Natural killer cell (primary cell): ENCODE results near the gene MOAP1. TPM values are rescaled to one million over a fixed set of nuclear protein-coding genes. Genes with fewer than 3 reads are reported as not detected.
A peak's percentile ranks its signal among the peaks of the same experiment; 100 is the strongest.

Source experiments
- ATAC-seq, 3 donors: fragments of 150-1000 bp in 2 of 3; fragments of 200-7000 bp in 1 of 3; cut with Tn5 transposase; 1 replicate in 1 of 3; 2 replicates in 2 of 3; pipeline ENCODE4 v1.10.0; 2021; ENCODE audit warnings: mild to moderate bottlenecking in 2 of 3, moderate library complexity in 2 of 3
- DNase-seq, 2 donors: peaks; one replicate each; pipeline versions ENCODE4 v3.0.0 to v3.0.0-alpha.2; 2013 to 2021; ENCODE audit warnings: mixed read lengths in 1 of 2
- H3K27ac ChIP-seq: one replicate; pipeline ENCODE4 v1.5.1; 2013; ENCODE audit warnings: mild to moderate bottlenecking, low read length
- H3K27me3 ChIP-seq: one replicate; pipeline ENCODE4 v1.6.1; 2013; ENCODE audit warnings: low read length; ENCODE audit not compliant: control insufficient read depth, insufficient read depth
- H3K36me3 ChIP-seq: one replicate; pipeline ENCODE4 v1.6.1; 2013; ENCODE audit warnings: low read length; ENCODE audit not compliant: control insufficient read depth, insufficient read depth
- H3K4me1 ChIP-seq: one replicate; pipeline ENCODE4 v1.6.1; 2013; ENCODE audit warnings: low read length; ENCODE audit not compliant: control insufficient read depth, insufficient read depth
- H3K4me3 ChIP-seq: one replicate; pipeline ENCODE4 v1.5.1; 2013; ENCODE audit warnings: low read length
- H3K9me3 ChIP-seq: one replicate; pipeline ENCODE4 v1.6.1; 2013; ENCODE audit warnings: low read length; ENCODE audit not compliant: control insufficient read depth, insufficient read depth
- H3K27ac Mint-ChIP-seq, 2 donors: one replicate each; pipeline ENCODE4 v1.8.0; 2022; ENCODE audit warnings: mild to moderate bottlenecking in 2 of 2, mixed read lengths in 2 of 2, moderate library complexity in 1 of 2
- H3K27me3 Mint-ChIP-seq, 2 donors: one replicate each; pipeline ENCODE4 v1.8.0; 2022; ENCODE audit warnings: low read depth in 2 of 2, mixed read lengths in 2 of 2
- H3K36me3 Mint-ChIP-seq: one replicate; pipeline ENCODE4 v1.8.0; 2022; ENCODE audit warnings: mixed read lengths
- H3K4me1 Mint-ChIP-seq, 2 donors: one replicate each; pipeline ENCODE4 v1.8.0; 2022; ENCODE audit warnings: mixed read lengths in 2 of 2
- H3K4me3 Mint-ChIP-seq: one replicate; pipeline ENCODE4 v1.8.0; 2022; ENCODE audit warnings: mild to moderate bottlenecking, moderate library complexity, mixed read lengths
- H3K9me3 Mint-ChIP-seq, 2 donors: one replicate each; pipeline ENCODE4 v1.8.0; 2022; ENCODE audit warnings: mixed read lengths in 2 of 2
- WGBS: methylation state at CpG from one replicate; pipeline ENCODE4 v1.1.7; 2013; ENCODE audit warnings: missing lambda C conversion rate; ENCODE audit not compliant: insufficient coverage; 5-methylcytosine and 5-hydroxymethylcytosine counted together
- intact Hi-C: fragments of 100-400 bp; cut with micrococcal nuclease; formaldehyde crosslinking; loops from one replicate; pipeline ENCODE4 v1.14.2; 2022
- total RNA-seq, 4 donors: library from RNA; stranded (reverse); fragments of 120-200 nt in 1 of 4; gene quantifications; one replicate each; pipeline versions ENCODE4 v1.2.3 to v1.2.4, GENCODE V29; 2013 to 2022
- TF ChIP-seq, protein P1 (sequence below): fragments of 200-600 bp; IDR thresholded peaks from one replicate; pipeline ENCODE4 v1.8.0; 2022; ENCODE audit warnings: antibody characterized with exemption

MOAP1 gene
- total RNA-seq, 3 donors from 2014 or later (not counting 1 experiment from before 2014, with no cell fraction given) = 89.5 to 106 (median 91.4) TPM

DNA sequence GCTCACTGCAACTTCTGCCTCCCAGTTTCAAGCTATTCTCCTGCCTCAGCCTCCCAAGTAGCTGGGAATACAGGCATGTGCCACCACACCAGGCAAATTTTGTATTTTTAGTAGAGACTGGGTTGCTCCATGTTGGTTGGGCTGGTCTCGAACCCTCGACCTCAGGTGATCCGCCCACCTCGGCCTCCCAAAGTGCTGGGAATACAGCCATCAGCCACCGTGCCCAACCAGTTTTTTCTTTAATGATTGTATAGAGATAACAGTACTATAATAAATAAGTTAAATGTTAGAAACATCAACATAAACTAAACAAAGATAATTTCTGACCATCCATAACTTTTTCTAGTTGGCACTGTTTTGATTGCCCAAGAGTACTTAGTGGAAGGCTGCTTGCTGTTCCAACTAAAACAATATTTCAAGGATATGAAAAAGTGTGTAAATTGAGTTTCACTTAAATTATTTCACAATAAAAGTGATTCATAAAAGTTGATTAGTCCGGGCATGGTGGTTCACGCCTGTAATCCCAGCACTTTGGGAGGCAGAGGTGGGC, 16.5 kb upstream of the MOAP1 start:
- Histone ChIP-seq H3K36me3 (peaks cover 7% of the 10 kb centered on the region), H3K9me3 (no peaks in the 10 kb centered on the region), H3K4me1 (peaks cover 8% of the 10 kb centered on the region), H3K27ac (no peak overlapping the region), H3K4me3 (no peak overlapping the region), H3K27me3 (no peaks in the 10 kb centered on the region)
- H3K4me3 Mint-ChIP-seq = no peak overlapping the region
- ATAC-seq = no peak
- H3K4me1 Mint-ChIP-seq = peaks cover 15 to 23% of the 10 kb centered on the region in 2 donors
- no peaks in the 10 kb centered on the region for H3K9me3 Mint-ChIP-seq
- 81% methylated on average over 2 of the region's 7 CpGs for WGBS
- DNase-seq = no peak
- TF ChIP-seq, protein P1, sequence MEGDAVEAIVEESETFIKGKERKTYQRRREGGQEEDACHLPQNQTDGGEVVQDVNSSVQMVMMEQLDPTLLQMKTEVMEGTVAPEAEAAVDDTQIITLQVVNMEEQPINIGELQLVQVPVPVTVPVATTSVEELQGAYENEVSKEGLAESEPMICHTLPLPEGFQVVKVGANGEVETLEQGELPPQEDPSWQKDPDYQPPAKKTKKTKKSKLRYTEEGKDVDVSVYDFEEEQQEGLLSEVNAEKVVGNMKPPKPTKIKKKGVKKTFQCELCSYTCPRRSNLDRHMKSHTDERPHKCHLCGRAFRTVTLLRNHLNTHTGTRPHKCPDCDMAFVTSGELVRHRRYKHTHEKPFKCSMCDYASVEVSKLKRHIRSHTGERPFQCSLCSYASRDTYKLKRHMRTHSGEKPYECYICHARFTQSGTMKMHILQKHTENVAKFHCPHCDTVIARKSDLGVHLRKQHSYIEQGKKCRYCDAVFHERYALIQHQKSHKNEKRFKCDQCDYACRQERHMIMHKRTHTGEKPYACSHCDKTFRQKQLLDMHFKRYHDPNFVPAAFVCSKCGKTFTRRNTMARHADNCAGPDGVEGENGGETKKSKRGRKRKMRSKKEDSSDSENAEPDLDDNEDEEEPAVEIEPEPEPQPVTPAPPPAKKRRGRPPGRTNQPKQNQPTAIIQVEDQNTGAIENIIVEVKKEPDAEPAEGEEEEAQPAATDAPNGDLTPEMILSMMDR = no peak
- H3K36me3 Mint-ChIP-seq = no peaks in the 10 kb centered on the region
- peak overlapping the region in 1 of 2 donors; percentile 62 for H3K27ac Mint-ChIP-seq
- H3K27me3 Mint-ChIP-seq = no peaks in the 10 kb centered on the region
- intact Hi-C loops = no loop called here

DNA sequence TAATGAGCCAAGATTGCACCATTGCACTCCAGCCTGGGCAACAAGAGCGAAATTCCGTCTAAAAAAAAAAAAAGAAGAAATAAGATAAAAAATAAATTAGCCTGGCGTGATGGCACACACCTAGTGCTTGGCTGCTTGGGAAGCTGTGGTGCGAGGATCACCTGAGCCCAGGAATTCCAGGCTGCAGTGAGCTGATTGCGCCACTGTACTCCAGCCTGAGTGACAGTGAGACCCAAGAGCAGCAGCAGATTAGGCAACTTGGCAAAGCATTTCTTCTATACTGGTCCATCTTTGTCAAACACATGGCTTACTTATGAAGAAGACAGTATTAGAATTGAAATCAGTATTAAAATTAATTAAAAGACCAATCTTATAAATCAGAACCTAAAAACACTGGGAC, 15.9 kb upstream of the MOAP1 start:
- ATAC-seq = no peak

DNA sequence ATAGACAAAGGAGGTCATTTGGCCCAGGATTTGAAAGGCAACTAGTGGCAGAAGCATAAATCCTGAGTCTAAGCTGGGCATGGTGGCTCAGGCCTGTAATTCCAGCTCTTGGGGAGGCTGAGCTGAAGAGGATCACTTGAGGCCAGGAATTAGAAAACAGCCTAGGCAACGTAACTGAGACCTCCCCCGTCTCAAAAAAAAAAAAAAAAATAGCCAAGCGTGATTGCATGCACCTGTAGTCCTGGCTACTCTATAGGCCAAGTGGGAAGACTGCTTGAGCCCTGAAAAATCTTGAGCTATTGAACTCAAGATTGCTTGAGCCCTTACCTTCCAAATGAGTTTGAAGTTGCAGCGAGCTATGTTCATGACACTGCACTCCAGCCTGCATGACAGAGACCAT, 14.3 kb upstream of the MOAP1 start:
- TF ChIP-seq, protein P1 = no peak
- H3K4me3 Mint-ChIP-seq = no peak overlapping the region
- H3K36me3 Mint-ChIP-seq = no peaks in the 10 kb centered on the region
- Histone ChIP-seq H3K4me3 (no peak overlapping the region), H3K4me1 (no peaks in the 10 kb centered on the region), H3K9me3 (no peaks in the 10 kb centered on the region), H3K36me3 (peaks cover 7% of the 10 kb centered on the region), H3K27me3 (no peaks in the 10 kb centered on the region), H3K27ac (no peak overlapping the region)
- intact Hi-C loops = no loop called here
- ATAC-seq (no peak), DNase-seq (no peak)
- no peaks in the 10 kb centered on the region for H3K9me3 Mint-ChIP-seq
- H3K27me3 Mint-ChIP-seq = no peaks in the 10 kb centered on the region
- no peak overlapping the region for H3K27ac Mint-ChIP-seq
- 94% methylated on average over 4 of the region's 4 CpGs for WGBS
- peaks cover 0 to under 1% of the 10 kb centered on the region in 2 donors for H3K4me1 Mint-ChIP-seq

More for the DNA sequence above, 15.9 kb upstream of the MOAP1 start:
- H3K27ac ChIP-seq = no peak overlapping the region
- Mint-ChIP-seq H3K9me3 (no peaks in the 10 kb centered on the region), H3K27ac (no peak overlapping the region), H3K27me3 (no peaks in the 10 kb centered on the region), H3K36me3 (no peaks in the 10 kb centered on the region), H3K4me1 (peaks cover 10 to 16% of the 10 kb centered on the region in 2 donors), H3K4me3 (no peak overlapping the region)
- peaks cover 2% of the 10 kb centered on the region for H3K4me1 ChIP-seq
- H3K4me3 ChIP-seq = no peak overlapping the region
- no peak for DNase-seq
- intact Hi-C loops = no loop called here
- TF ChIP-seq, protein P1 = no peak
- no peaks in the 10 kb centered on the region for H3K9me3 ChIP-seq
- WGBS = 98% methylated on average over 5 of the region's 5 CpGs
- no peaks in the 10 kb centered on the region for H3K27me3 ChIP-seq
- peaks cover 7% of the 10 kb centered on the region for H3K36me3 ChIP-seq
